Activated gamma-delta T cell treated with Interleukin-2 at 50 U/mL for 16 hours (primary cell): Measurements from ENCODE around the gene XCR1.
"Not testable (repeated sequence)": the region's sequence is repeated elsewhere in the genome, so short reads cannot be mapped to it uniquely, and the experiment has no call there.

Experiments
- DNase-seq: peaks from one replicate; pipeline ENCODE4 v3.0.0-alpha.2; 2020

Gene XCR1

DNA sequence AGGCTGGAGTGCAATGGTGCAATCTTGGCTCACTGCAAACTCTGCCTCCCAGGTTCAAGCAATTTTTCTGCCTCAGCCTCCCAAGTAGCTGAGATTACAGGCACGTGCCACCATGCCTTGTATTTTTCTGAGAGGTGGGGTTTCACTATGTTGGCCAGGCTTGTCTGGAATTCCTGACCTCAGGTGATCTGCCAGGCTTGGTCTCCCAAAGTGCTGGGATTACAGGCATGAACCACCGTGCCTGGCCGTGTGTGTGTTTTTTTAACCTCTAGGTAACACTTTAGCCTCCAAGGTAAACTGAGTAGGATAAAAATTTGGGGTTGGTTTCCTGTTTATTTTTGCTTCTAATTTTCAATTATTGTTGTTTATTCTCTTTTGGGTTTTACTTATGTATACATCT lies 10.8 kb upstream of the XCR1 start:
- not testable (repeated sequence) for DNase-seq

DNA sequence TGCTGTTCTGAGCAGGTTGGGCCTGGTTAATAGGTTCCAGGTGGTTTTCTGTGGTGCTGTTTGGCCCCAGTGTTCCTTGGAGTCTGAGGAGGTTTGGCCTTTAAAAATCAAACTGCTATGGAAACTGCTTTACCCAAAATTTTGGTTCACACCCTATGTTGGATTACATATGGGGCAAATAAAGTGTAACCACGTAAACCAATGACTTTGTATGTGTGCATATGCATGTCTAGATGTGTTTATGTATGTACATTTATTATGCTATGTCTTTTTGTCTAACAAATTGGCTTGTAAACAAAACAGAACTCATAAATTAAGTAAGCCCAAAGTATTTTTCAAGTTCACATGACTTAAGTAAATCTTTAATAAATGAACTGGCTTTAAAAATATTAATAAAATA lies 8.9 kb upstream of the XCR1 start:
- DNase-seq = no peak

DNA sequence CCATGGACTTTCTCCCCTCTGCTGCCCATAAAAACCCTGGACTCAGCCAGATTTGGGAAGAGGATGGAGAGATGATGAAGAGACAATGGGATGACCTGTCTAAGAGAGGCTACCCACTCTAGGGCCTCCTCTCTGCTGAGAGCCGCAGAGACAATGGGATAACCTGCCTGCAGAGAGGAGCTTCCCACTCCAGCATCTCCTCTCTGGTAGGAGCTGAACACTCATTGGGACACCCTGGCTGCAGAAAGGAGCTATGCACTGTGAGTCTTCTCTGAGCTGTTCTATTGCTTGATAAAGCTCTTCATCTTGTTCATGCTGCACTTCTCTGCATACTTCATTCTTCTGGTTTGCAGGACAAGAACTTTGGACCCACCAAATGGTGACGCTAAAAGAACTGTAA lies 4.5 kb upstream of the XCR1 start:
- no peak for DNase-seq

DNA sequence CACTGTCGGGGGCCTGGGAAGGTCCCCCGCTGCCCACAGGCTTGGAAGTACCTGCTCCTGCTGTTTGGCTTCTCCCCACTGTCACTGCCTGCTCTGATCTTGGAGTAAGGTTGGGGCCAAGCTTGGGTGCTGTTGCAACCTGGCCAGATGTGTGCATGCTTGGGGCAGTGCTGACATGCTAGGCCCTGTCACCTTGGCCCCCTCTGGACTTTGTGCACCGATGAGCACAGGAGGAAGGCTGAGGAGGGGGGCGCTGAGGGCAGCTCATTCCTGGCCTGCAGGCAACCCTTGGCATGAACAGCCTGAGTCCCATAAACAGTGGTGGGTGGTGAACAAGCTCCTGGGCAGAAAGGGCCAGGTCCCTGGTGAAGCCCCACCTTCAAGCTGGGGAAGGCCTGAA lies 4.0 kb upstream of the XCR1 start:
- no peak for DNase-seq

DNA sequence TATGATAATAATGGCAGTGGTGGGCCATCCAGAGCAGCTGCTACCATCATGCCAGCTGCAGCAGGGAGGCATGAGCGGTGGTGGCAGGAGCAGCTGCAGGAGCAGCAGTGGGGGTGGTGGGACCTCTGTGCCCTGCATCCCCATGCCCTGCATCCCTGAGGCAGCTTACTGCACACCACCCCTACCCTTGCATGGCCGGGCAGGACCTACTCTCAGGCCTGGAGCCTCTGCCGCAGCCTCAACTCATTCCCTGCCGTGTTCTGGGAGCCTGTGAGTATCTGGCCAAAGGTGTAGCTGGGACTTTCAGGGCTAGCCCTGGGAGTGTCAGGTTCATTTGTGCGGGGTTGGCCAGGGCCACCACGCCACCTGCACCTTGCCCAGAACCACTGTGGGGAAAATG lies 3.3 kb upstream of the XCR1 start:
- DNase-seq = no peak

DNA sequence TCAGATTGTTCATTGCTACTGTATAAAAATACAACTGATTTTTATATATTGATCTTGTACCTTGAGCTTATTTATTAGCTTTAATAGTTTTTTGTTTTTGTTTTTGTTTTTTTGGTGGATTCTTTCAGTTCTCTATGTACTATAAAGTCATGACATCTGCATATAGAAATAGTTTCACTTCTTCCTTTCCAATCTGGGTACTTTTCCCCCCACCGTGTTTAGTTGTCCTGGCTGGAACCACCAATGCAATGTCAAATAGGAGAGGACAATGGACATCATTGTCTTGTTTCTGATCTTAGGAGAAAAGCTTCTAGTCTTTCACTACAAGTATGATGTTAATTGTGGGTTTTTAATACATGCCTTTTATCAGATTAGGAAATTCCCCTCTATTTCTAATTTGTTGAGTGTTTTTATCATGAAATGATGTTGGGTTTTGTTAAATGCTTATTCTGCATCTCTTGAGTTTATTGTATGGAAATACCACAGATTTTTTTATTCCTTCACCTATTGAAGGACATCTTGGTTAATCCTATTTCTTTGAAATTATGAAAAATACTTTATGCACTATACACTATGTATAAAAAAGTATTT lies 2.8 kb upstream of the XCR1 start:
- no peak for DNase-seq

DNA sequence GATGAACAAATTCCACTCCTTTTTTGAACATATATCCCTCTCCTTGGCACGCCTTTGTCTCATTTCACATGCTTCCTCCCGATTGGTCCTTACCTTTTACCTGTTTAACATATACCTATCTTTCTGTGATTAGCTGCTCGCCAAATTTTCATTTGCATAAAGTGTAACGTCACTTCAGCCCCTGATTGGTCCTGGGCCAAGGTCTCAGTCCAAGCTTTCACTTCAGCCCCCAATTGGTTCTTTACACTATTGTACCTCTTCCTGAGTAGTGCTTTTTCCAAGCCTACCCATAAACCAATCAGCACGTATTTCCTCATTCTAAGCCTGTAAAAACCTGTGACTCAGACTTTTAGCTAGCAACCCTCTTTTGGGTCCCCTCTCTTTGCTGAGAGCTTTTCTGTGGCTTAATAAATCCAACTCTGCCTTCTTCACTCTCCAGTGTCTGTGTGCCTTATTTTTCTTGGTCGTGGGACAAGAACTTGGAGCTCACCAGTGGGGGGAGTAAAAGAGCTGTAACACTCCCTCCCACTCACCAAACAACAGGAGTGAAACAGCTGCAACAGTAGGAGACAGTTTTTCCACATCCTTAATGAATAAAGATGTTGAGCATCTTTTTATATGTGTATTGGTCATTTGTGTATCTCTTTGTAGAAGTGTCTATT lies 584 bp upstream of the XCR1 start:
- DNase-seq = no peak

DNA sequence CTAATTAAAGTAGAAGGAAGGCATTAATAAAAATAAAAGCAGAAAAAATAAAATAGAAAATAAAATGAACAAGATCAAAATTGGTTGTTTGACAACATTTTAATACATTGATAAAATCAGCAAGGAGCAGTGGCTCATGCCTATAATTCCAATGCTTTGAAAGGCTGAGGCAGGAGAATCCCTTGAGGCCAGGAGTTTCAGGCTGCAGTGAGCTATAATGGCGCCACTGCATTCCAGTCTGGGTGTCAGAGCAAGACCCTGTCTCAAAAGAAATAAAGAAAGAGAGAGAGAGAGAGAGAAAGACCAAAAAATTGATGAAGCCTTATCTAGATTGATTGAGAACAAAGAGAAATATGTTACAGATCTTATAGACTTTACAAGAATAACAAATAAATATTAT lies 2.1 kb downstream of the XCR1 start:
- DNase-seq = no peak

DNA sequence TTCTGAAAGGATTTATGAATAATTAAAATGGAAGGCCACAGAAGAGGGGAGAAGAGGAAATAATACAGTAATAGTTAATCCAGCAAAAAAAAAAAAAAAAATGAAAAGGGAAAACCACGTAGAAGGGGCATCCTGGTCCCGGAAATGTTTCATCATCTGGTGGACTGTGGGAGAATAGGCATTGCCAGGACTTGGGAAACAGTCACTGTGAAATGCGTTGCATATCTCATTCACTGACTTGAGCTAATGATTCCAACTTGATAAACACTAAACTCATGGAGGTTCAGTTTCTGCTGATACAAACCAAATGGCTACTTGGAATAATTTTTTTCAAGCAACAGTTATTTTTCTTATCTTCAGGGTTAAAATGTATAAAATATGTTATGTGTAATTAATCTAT lies 3.2 kb downstream of the XCR1 start:
- DNase-seq = no peak

DNA sequence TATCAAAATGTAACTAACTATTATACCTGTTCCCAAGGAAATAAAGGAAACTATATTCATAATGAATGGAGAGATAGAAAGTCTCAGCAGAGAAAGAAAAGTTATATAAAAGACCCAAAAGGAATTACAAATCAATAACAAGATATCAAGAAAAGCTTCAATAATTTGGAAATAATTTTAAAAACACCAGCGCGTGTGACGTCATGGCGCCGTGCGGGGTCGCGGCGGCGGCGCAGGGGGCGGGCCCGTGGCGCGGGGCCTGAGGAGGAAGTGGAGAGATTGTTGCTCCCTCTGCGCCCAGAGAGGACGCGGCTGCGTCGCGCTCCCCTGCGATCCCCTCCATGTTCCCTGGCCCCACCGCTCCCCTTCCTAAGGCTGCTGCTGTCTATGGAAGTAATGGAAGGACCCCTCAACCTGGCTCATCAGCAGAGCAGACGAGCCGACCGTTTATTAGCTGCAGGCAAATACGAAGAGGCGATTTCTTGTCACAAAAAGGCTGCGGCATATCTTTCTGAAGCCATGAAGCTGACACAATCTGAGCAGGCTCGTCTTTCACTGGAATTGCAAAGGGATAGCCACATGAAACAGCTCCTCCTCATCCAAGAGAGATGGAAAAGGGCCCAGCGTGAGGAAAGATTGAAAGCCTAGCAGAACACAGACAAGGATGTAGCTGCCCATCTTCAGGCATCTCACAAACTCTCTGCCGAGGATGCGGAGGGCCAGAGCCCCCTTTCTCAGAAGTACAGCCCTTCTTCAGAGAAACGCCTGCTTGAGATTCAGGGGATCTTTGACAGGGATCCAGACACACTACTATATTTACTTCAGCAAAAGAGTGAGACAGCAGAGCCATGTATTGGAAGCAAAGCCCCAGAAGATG lies 4.1 kb downstream of the XCR1 start:
- no peak for DNase-seq

DNA sequence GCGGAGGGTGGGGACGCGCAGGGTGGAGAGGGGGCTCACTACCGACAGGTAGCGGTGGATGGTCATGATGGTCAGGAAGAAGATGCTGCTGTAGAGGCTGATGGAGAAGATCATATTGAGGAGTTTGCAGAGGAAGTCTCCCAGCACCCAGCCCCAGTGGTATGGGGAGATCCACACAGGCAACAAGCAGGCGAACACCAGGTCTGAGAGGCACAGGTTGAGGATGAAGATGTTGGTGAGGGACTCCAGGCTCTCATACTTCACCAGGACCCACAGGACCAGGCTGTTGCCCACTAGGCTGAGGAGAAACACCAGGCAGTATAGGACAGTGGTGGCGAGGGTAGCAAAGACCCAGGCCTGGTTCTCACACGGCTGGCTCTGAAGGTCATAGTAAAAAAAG lies 5.8 kb downstream of the XCR1 start:
- no peak for DNase-seq

DNA sequence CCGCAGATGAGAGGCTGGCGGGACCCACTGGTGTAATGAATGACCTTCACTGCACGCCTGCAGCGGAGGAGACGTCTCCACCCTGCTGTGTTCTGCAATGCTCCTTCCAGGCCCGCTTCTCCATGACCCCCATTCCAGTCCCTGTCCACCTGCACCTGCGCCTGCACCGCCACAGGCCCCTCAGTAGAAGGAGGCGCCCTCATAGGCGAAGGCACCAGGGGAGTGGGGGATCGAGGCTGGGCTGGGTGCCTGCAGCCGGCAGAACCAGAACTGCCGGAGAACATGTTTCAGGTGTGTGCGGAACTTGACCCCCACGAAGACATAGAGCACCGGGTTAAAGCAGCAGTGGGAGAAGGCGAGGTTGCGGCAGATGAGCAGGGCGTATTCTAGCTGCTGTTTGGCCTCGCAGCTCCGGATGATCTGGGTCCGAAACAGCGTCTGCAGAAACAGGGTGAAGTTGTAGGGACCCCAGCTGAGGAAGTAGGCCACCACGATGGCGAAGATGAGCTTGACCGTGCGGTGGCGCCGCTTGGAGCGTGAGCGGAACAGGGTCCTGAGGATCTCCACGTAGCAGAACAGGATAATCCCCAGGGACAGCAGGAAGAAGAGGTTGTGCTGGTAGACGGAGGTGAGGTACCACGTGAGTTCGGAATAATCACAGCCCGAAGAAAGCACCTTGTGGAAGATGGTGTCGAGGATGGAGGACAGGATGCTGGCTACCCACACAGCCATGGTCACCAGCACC lies 6.3 kb downstream of the XCR1 start:
- DNase-seq = no peak

DNA sequence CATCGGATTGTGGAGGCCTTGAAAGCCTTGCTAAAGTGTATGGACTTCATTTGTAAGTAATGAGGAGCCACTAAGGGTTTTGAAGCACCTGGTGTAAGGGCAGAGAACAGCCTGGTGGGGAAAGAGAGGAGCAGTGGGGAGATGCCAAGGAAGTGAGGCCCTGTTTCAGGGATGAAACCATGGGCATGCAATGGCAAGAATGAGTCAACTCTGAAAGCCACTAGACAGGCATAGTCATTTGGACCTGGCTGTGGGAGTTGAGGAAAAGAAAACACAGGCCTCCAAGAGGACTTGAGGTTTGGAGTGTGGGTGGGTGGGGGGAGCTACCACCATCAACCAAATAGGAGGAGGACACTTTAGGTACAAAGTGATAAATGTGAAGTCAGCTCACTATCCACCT lies 7.6 kb downstream of the XCR1 start:
- no peak for DNase-seq

DNA sequence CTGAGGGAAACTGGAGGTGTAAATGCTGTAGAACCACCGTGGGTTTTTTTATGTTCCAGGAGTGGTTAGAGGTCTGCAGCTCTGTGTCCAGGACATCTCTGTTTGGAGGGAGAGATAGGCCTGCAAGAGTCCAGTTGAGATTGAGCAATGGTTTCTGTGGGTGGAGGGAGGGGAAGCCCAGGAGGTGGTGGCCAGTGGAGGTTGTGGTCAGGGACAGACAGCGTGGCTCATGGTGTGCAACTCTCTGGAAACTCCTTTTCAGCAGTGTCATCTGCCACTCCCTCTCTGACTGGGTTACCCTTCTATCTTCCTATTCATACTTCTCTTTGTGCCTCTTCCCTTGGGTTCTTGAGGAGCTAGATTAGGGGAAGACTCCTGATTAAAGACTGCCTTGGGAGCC lies 9.6 kb downstream of the XCR1 start:
- no peak for DNase-seq

DNA sequence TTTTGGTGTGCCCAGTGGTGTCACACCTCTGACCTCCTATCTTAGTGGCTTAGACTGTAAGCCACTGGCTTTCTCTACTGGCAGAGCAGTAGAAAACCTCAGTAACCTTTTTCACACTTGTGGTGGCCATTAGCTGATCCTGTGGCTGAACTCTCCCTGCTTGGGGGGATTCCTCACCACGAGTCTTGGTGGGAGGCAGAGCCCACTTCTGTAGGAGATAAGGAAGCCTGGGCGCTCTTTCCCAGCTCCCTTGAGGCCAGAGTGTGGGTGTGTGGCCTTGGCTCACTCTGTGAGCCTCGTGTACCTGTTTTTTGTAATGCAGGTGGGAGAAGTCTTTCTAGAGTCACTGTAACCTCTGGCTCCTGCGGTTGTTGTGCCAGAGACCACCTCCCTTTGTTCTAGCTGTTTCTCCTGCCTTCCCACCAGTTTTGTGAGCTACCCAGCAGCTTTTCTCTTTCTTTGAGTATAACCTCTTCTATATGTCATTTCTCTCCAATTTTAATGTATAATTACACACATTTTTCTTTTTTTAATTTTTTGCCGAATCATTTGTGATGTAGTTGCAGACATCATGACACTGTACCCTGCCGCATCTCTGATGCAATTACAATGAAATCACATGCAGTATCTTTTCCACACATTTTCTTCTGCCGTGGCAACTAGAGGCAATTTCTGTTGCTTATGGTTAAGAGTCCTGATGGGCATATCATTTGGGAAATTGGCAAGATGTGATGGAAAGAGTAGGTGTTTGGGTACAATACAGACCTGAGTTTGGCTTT lies 13.8 kb downstream of the XCR1 start:
- no peak for DNase-seq

DNA sequence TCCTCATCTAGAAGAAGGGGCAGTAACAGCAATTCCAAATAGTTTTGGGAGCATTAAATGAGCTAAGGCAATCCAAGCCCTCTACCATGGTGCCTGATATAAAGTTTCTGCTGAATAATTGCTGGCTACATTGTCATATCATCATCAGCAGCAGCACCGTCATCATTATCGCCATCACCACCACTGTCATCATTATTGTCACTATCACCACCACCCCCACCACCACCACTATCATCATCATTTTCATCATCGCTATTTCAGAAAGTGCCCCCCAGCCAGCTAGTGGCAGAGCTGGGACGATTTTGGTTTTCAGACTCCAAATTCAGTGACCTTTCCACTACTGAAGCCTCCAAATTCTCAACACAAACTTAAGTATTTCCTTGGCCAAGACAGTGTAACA lies 15.0 kb downstream of the XCR1 start:
- no peak for DNase-seq

DNA sequence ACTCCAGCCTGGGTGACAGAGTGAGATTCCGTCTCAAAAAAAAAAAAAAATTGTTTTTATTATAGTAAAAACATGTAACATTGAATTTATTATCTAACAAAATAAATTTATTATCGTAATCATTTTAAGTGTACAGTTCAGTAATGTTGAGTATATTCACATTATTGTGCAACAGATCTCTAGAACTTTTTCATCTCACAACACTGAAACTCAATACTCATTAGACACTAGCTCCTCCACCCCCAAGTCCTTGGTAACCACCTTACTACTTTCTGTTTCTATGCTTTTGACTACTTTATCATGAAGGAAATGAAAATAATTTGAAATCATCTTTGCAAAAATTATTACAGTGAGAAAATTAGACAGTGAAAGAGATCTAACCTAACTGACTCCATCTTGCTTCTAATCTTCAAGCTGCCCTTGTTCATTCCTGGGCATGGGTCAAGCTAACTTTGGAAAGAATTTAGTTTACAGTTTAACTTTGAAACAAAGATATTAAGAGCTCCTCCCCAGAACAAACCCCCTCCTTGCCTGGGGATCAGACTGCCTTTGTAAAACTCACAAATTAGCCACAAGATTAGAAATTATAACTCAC lies 16.7 kb downstream of the XCR1 start:
- no peak for DNase-seq

DNA sequence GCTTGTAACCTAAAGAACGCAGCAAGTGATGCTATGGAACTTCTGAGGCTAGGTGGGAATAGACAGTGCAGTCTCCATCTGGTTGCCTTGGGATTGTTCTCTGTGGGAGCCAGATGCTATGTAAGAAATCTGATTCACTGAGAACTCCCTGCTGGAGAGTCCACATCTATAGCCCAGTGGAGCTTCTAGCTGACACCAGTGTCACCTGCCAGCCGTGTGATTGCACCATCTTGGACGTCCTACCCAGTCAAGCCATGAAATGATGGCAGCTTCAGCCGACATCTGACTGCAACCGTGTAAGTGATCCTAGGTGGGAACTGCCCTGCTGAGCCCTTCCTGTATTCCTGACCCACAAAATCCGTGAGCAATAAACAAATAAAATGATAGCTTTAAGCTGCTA lies 19.2 kb downstream of the XCR1 start:
- no peak for DNase-seq

DNA sequence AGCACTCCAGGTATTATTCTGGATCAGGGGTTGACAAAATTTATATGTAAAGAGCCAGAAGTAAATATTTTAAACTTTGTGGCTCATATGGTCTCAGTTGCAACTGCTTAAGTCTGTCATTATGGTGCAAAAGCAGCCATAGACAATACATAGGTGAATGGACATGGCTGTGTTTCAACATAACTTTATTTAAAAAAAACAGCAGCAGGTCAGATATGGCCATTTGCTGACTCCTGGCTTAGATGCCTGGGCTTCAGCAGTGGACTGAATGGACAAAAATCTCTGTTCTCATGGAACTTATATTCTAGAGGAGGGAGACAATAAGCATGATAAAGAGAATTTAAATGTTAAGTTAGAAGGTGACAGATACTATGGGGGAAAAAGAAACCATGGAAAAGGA lies 20.0 kb downstream of the XCR1 start:
- no peak for DNase-seq

DNA sequence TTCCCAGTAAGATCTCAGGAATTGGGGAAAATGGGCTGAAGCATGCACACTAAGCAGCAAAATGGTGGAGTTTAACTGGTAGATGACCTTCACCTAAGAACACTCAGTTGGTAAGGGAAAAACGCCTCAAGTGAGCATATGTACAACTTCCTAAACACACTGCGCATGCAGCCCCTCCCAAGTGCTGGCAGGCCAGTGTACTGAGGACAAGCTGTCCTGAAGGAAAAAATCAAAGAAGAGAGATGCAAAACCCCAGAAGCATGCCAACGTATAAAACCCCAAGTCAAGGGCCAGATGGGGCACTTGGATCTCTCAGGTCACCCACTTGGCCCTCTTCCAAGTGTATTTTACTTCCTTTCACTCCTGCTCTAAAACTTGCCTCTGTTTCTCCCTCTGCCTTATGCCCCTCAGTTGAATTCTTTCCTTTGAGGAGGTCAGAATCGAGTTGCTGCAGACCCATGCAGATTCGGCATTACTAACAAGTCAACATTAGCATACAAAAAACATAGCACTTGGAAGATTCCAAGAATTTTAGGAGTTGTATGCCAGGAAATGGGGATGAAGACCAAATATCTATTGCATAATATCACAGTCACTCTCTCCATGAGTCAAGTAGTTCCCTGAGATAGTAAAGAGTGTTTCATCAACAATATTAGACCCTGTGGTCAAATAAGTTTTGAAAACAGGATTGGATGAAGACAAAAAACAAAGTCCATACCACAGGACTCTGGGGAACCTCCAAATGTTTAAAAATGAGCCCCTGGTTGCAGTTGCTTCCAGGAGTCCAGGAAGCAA lies 20.8 kb downstream of the XCR1 start:
- no peak for DNase-seq

DNA sequence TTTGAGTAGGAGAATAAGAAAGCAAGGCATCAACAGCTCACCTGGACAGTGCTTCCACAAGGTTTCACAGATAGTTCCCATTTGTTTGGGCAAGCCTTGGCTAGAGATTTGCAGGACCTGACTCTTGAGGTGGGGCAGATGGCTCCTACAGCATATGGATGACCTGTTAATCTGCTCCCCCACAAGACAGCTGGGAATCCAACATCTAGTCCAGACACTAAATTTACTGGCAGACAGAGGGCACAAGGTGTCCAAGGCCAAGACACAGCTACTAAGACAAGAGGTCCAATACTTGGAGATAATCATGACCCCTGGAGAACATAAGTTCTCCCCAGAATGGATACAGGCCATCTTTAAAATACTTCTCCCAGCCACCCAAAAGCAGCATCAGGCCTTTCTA lies 23.6 kb downstream of the XCR1 start:
- DNase-seq = not testable (repeated sequence)

DNA sequence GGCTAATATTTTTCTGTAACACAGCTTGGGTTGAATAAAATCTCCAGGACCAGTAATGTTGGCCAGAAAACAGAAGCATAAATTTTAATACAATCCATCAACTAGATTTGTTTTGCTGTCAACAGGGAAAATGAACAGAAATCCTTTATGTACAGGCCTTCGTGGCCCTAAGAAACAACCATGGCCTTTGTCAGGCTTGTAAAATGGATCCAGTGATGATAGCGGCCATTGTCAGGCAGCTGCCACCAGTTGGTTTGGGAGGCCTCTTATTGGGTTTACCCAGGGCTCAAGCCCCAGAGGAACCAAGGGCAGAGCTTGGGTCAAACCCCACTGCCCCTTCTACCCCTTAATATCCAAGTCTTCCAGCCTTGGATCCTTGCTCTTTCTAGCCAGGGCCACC lies 26.1 kb downstream of the XCR1 start:
- DNase-seq = no peak
